ENCODE results near the gene RXFP4.

Gene RXFP4

DNA sequence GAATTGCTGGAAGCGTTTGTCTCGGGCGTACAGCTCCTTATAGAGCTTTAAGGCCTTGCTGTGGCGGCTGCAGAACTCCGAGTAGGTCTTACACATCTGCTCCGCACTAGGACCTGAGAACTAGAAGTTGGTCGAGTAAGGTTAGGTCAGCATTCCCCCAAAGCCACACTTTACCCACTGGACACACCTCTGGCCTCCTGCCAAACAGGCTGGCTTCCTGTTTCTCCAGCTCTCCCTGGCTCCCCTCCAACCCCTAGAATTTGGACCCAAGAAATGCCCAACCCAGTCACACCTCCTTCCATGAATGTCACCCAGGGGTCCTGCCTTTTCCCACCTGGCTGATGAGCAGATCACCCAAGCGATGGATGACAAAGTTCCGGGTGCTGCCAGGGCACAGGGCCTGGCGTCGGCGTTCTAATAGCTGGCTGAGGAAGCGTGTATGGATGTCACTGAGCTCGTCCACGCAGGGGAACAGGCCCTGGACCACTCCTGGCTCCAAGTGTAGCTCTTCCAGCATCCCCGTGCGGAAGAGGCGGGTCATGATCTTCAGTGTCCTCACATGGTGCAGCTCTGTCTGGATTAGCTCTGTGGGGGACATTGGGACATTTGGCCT lies 21.3 kb downstream of the RXFP4 start:
- POLR2A ChIA-PET (ENCODE audit: low non-redundant PET) = interaction anchor here (0.6 to 1.1 kb wide), 3 partner anchors 13 to 142 kb away, joined by 3 read pairs; no protein-coding TSS in a partner anchor
- DNase-seq (ENCODE audit: low spot score) = no peak
- CTCF ChIA-PET = interaction anchor here (0.6 to 1.6 kb wide), 7 partner anchors 13 to 263 kb away, joined by 3 to 7 read pairs (median 4); partner anchors contain the start of gene ARHGEF2
- TF ChIP-seq, protein P1, sequence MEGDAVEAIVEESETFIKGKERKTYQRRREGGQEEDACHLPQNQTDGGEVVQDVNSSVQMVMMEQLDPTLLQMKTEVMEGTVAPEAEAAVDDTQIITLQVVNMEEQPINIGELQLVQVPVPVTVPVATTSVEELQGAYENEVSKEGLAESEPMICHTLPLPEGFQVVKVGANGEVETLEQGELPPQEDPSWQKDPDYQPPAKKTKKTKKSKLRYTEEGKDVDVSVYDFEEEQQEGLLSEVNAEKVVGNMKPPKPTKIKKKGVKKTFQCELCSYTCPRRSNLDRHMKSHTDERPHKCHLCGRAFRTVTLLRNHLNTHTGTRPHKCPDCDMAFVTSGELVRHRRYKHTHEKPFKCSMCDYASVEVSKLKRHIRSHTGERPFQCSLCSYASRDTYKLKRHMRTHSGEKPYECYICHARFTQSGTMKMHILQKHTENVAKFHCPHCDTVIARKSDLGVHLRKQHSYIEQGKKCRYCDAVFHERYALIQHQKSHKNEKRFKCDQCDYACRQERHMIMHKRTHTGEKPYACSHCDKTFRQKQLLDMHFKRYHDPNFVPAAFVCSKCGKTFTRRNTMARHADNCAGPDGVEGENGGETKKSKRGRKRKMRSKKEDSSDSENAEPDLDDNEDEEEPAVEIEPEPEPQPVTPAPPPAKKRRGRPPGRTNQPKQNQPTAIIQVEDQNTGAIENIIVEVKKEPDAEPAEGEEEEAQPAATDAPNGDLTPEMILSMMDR (conservative IDR thresholded peaks at IDR 0.05; ENCODE audit: low read depth) = no peak
- peak overlapping the region; percentile 90 for H3K27ac ChIP-seq

DNA sequence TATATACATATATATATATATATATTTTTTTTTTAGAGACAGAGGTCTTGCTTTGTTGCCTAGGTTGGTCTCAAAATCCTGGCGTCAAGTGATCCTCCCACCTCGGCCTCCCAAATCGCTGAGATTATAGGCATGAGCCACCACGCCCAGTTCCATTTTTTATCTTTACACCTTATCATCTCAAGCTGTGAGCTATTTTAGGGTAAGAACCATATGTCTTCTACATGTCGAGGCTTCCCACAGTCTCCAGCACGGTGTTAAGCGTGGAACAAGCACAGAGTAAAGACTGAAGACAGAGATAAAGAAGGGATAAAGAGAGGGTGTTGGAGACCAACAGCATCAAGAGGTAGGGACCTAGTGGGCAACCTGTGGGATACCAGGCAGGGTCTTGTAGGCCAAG lies 22.8 kb downstream of the RXFP4 start:
- POLR2A ChIA-PET (ENCODE audit: low non-redundant PET) = no interaction called here
- CTCF ChIA-PET = interaction anchor here (0.6 kb wide), 1 partner anchor 20 kb away, joined by 4 read pairs; no protein-coding TSS in a partner anchor
- DNase-seq (ENCODE audit: low spot score) = no peak
- peak overlapping the region; percentile 52 for H3K27ac ChIP-seq
- TF ChIP-seq, protein P1 (conservative IDR thresholded peaks at IDR 0.05; ENCODE audit: low read depth) = no peak

DNA sequence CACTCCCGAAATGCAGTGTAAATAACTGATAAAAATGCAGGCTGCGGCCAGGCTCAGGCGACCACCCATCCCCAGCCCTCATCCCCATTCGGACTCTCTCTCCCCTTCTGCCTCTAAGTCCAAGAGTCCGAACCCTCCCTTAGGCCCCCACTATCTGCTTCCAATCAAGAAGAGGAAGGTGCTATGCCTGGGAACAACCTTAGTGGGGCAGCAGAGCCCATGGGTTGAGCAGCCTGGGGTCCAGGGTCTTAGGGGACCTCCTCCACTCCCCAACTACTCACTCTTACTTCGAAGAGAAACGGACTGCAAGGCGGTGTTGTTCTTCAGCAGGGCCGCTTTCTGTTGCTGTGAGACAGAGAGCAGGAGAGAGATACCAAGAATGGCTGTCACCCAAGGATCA lies 24.7 kb downstream of the RXFP4 start:
- peak overlapping the region; percentile 52 for H3K27ac ChIP-seq
- POLR2A ChIA-PET (ENCODE audit: low non-redundant PET) = no interaction called here
- TF ChIP-seq, protein P1 (conservative IDR thresholded peaks at IDR 0.05; ENCODE audit: low read depth) = no peak
- no peak for DNase-seq (ENCODE audit: low spot score)
- CTCF ChIA-PET = interaction anchor here (0.8 kb wide), 1 partner anchor 24 kb away, joined by 3 read pairs; no protein-coding TSS in a partner anchor

DNA sequence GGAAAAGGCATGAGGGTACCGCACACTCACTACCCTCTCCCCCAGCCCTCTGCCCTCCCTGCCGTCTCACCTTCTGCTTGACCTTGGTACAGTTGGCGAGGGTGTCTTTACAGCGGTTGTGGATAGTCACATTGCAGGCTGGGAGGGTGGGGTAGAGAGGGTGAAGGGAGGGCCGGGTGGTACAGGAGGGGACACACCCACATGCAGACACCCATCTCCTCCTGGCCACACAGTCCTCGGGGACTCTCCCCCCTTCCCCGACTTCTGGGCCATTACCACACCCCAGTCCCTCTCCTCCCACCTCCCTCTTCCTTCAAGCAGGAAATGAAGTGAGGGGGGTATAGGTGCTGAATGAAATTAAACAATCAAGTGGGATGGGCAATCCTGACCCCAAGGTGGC lies 25.3 kb downstream of the RXFP4 start:
- POLR2A ChIA-PET (ENCODE audit: low non-redundant PET) = no interaction called here
- peak overlapping the region; percentile 52 for H3K27ac ChIP-seq
- DNase-seq (ENCODE audit: low spot score) = no peak
- CTCF ChIA-PET = no interaction called here
- TF ChIP-seq, protein P1 (conservative IDR thresholded peaks at IDR 0.05; ENCODE audit: low read depth) = no peak

DNA sequence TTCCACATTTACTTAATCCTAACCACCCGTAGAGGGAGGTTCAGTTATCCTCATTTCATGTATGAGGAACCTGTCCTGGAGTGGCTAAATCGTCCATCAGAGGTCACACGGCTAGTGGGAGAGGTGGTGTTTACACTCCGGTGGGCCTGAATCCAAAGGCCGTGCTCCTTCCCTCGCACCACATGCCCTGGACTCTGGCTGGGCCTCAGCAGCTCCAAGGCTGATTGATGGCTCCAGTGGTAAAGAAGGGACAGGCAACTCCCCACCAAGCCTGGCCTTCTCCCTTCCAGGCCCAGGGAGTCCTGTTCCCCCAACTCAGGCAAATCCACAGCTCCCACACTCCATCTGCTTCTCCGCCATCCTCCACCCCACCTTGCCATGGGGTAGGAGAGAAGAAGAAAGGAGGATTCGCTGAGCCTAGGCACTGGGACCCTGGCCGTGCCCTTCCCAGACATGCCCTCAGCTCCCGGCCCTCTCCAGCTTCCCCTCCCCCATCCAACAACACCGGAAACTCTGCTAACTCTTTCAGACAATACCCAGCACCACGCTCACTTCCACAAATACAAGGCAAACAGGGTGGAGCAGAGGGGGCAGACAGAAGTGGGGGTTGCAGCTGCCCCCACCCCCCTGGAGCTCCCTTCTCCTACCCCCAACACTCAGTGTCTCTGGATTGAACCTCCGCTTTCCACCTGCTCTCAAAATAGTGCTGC lies 26.1 kb downstream of the RXFP4 start:
- CTCF ChIA-PET = interaction anchor here (0.7 kb wide), 1 partner anchor 10 kb away, joined by 3 read pairs; no protein-coding TSS in a partner anchor

DNA sequence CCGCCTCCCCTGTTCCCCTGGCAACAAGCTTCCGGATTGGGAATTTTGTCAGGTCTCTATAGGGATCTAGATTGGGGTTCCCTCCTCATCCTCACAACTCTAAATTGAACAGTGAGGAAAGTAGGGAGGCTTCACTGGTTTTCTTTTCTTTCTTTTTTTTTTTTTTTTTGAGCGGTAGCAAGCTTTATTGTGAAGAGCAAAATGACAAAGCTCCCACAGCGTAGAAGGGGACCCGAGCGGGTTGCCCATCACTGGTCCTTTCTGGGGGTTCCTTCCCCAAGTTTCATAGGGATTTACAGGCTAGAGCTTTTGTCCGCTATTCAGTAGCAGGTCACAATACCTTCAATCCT lies 26.6 kb downstream of the RXFP4 start:
- H3K27ac ChIP-seq = peak overlapping the region; percentile 52
- POLR2A ChIA-PET (ENCODE audit: low non-redundant PET) = interaction anchor here (0.6 to 0.7 kb wide), 2 partner anchors 8 to 34 kb away, joined by 3 to 7 read pairs; no protein-coding TSS in a partner anchor
- DNase-seq (ENCODE audit: low spot score) = no peak
- TF ChIP-seq, protein P1 (conservative IDR thresholded peaks at IDR 0.05; ENCODE audit: low read depth) = no peak
- CTCF ChIA-PET = interaction anchor here (0.7 kb wide), 1 partner anchor 9 kb away, joined by 3 read pairs; no protein-coding TSS in a partner anchor

More for the DNA sequence above, 26.1 kb downstream of the RXFP4 start:
- POLR2A ChIA-PET (ENCODE audit: low non-redundant PET) = interaction anchor here (0.6 to 0.7 kb wide), 2 partner anchors 8 to 34 kb away, joined by 3 to 7 read pairs; no protein-coding TSS in a partner anchor
- no peak for DNase-seq (ENCODE audit: low spot score)
- H3K27ac ChIP-seq = peak overlapping the region; percentile 52
- TF ChIP-seq, protein P1 (conservative IDR thresholded peaks at IDR 0.05; ENCODE audit: low read depth) = no peak
